ENCODE measurements around the gene TAF7L. TPM values are rescaled to one million over a fixed set of nuclear protein-coding genes. Genes with fewer than 3 reads are reported as not detected.

The TAF7L gene
- total and polyA plus RNA-seq, 2 donors (not counting 1 experiment from before 2014, with no cell fraction given), result 0.10 TPM; not detected in 1

DNA sequence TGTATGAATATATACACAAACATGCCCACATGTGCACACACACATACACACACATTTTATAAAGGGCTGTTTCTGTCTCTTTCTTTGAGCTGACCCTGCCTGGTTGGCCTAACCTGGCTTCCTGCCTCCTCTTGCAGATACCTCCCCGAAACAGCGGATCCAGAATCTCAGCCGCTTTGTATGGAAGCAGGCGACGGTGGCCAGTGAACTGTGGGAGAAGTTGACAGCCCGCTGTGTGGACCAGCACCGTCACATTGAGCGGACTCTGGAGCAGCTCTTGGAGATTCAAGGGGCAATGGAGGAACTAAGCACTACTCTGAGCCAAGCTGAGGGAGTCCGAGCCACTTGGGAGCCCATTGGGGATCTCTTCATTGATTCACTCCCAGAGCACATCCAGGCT, 49.6 kb downstream of the TAF7L start:
- Histone ChIP-seq H3K9me3 (ENCODE audit: control extremely low read depth in 1 of 3, control insufficient read depth in 2 of 3, insufficient read depth in 1 of 3, low read length in 2 of 3) (no peaks in the 10 kb centered on the region), H3K4me2 (replicated peaks; ENCODE audit: low read depth, low read length, poor library complexity, severe bottlenecking) (no peak overlapping the region), H3K27ac (ENCODE audit: low read length in 2 of 2) (no peak overlapping the region), H3K79me2 (ENCODE audit: control insufficient read depth, insufficient read depth, low read length) (no peaks in the 10 kb centered on the region), H3K36me3 (replicated peaks in 1 of 2; ENCODE audit: control extremely low read depth in 1 of 2, control insufficient read depth in 1 of 2, extremely low read depth in 1 of 2, insufficient read depth in 2 of 2, low read length in 1 of 2) (no peaks in the 10 kb centered on the region), H3K4me1 (ENCODE audit: control insufficient read depth in 2 of 2, insufficient read depth in 2 of 2, low read length in 2 of 2) (no peaks in the 10 kb centered on the region), H2AFZ (ENCODE audit: insufficient read depth, low read depth, low read length, poor library complexity, severe bottlenecking) (no peak overlapping the region), H3K4me3 (ENCODE audit: control extremely low read depth in 1 of 5, extremely low read depth in 1 of 5, insufficient read depth in 1 of 5, low read depth in 2 of 5, low read length in 4 of 5) (no peak overlapping the region), H3K9ac (ENCODE audit: low read length) (no peak overlapping the region), H3K27me3 (replicated peaks in 1 of 4; ENCODE audit: control extremely low read depth in 1 of 4, control insufficient read depth in 3 of 4, insufficient read depth in 4 of 4, low read length in 3 of 4) (no peaks in the 10 kb centered on the region), H4K20me1 (ENCODE audit: control insufficient read depth, insufficient read depth, low read length, poor library complexity, severe bottlenecking) (no peaks in the 10 kb centered on the region)
- H3K4me1 Mint-ChIP-seq, result no peaks in the 10 kb centered on the region
- no peak for DNase-seq
- H3K9me3 Mint-ChIP-seq (ENCODE audit: insufficient read depth), result no peaks in the 10 kb centered on the region
- ATAC-seq (ENCODE audit: low read depth), result no peak
- H3K27ac Mint-ChIP-seq, result no peak overlapping the region
- no peak overlapping the region for H3K4me3 Mint-ChIP-seq
- ChIA-PET CTCF (no interaction called here), POLR2A (no interaction called here)
- intact Hi-C loops (cut with micrococcal nuclease), result no loop called here
- WGBS (ENCODE audit: insufficient coverage), result 100% methylated on average over 6 of the region's 9 CpGs
- TF ChIP-seq, protein P1, sequence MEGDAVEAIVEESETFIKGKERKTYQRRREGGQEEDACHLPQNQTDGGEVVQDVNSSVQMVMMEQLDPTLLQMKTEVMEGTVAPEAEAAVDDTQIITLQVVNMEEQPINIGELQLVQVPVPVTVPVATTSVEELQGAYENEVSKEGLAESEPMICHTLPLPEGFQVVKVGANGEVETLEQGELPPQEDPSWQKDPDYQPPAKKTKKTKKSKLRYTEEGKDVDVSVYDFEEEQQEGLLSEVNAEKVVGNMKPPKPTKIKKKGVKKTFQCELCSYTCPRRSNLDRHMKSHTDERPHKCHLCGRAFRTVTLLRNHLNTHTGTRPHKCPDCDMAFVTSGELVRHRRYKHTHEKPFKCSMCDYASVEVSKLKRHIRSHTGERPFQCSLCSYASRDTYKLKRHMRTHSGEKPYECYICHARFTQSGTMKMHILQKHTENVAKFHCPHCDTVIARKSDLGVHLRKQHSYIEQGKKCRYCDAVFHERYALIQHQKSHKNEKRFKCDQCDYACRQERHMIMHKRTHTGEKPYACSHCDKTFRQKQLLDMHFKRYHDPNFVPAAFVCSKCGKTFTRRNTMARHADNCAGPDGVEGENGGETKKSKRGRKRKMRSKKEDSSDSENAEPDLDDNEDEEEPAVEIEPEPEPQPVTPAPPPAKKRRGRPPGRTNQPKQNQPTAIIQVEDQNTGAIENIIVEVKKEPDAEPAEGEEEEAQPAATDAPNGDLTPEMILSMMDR (IDR thresholded peaks at IDR 0.05), result no peak
- TF ChIP-seq EZH2 (IDR thresholded peaks at IDR 0.05; ENCODE audit: borderline replicate concordance, insufficient read depth, low read depth, low read length, poor library complexity, severe bottlenecking), result no peak
- H3K27me3 Mint-ChIP-seq, result no peaks in the 10 kb centered on the region

GRCh38 chrX:101237041-101237440, 54.1 kb downstream of the TAF7L start:
- no peaks in the 10 kb centered on the region for H3K4me1 ChIP-seq (ENCODE audit: control insufficient read depth in 2 of 2, insufficient read depth in 2 of 2, low read length in 2 of 2)
- no peak overlapping the region for H3K9ac ChIP-seq (ENCODE audit: low read length)
- Mint-ChIP-seq H3K9me3 (ENCODE audit: insufficient read depth) (no peaks in the 10 kb centered on the region), H3K4me3 (no peak overlapping the region), H3K4me1 (no peaks in the 10 kb centered on the region), H3K27ac (no peak overlapping the region), H3K27me3 (no peaks in the 10 kb centered on the region)
- no peak overlapping the region for H3K4me2 ChIP-seq (replicated peaks; ENCODE audit: low read depth, low read length, poor library complexity, severe bottlenecking)
- 86% methylated on average over 1 of the region's 2 CpGs for WGBS (ENCODE audit: insufficient coverage)
- ChIA-PET POLR2A (no interaction called here), CTCF (no interaction called here)
- H3K9me3 ChIP-seq (ENCODE audit: control extremely low read depth in 1 of 3, control insufficient read depth in 2 of 3, insufficient read depth in 1 of 3, low read length in 2 of 3), result no peaks in the 10 kb centered on the region
- no peak overlapping the region for H3K27ac ChIP-seq (ENCODE audit: low read length in 2 of 2)
- H3K27me3 ChIP-seq (replicated peaks in 1 of 4; ENCODE audit: control extremely low read depth in 1 of 4, control insufficient read depth in 3 of 4, insufficient read depth in 4 of 4, low read length in 3 of 4), result no peaks in the 10 kb centered on the region
- no peaks in the 10 kb centered on the region for H3K36me3 ChIP-seq (replicated peaks in 1 of 2; ENCODE audit: control extremely low read depth in 1 of 2, control insufficient read depth in 1 of 2, extremely low read depth in 1 of 2, insufficient read depth in 2 of 2, low read length in 1 of 2)
- intact Hi-C loops (cut with micrococcal nuclease), result no loop called here
- H3K4me3 ChIP-seq (ENCODE audit: control extremely low read depth in 1 of 5, extremely low read depth in 1 of 5, insufficient read depth in 1 of 5, low read depth in 2 of 5, low read length in 4 of 5), result no peak overlapping the region
- H4K20me1 ChIP-seq (ENCODE audit: control insufficient read depth, insufficient read depth, low read length, poor library complexity, severe bottlenecking), result no peaks in the 10 kb centered on the region
- TF ChIP-seq, protein P1 (IDR thresholded peaks at IDR 0.05), result no peak
- TF ChIP-seq EZH2 (IDR thresholded peaks at IDR 0.05; ENCODE audit: borderline replicate concordance, insufficient read depth, low read depth, low read length, poor library complexity, severe bottlenecking), result no peak
- H2AFZ ChIP-seq (ENCODE audit: insufficient read depth, low read depth, low read length, poor library complexity, severe bottlenecking), result no peak overlapping the region
- no peak for DNase-seq
- no peaks in the 10 kb centered on the region for H3K79me2 ChIP-seq (ENCODE audit: control insufficient read depth, insufficient read depth, low read length)
- no peak for ATAC-seq (ENCODE audit: low read depth)
